HG03575 (cell line): ENCODE data around the gene ZNF423.

Source experiments
- ATAC-seq: cut with Tn5 transposase; IDR thresholded peaks from one replicate; pipeline ENCODE4 v1.9.1; 2021; ENCODE audit not compliant: unreplicated experiment, insufficient number of reproducible peaks, low FRiP score; ENCODE audit errors: extremely low read depth

ZNF423 gene

GRCh38 chr16:49664221-49665215 lies 191.4 kb downstream of the ZNF423 start:
- no peak for ATAC-seq

GRCh38 chr16:49663081-49664065 lies 192.5 kb downstream of the ZNF423 start:
- no peak for ATAC-seq

GRCh38 chr16:49662569-49662968 lies 193.3 kb downstream of the ZNF423 start:
- no peak for ATAC-seq

GRCh38 chr16:49661465-49662187 lies 194.3 kb downstream of the ZNF423 start:
- ATAC-seq: no peak

GRCh38 chr16:49660626-49661025 lies 195.3 kb downstream of the ZNF423 start:
- ATAC-seq: no peak

- ATAC-seq: no peak
These were observed 196.6 kb downstream of the ZNF423 start for GRCh38 chr16:49659356-49659755.

- no peak for ATAC-seq
These were observed 197.4 kb downstream of the ZNF423 start for GRCh38 chr16:49658531-49658930.

- ATAC-seq: no peak
These were observed 198.0 kb downstream of the ZNF423 start for GRCh38 chr16:49657736-49658465.

GRCh38 chr16:49654425-49654824 lies 201.5 kb downstream of the ZNF423 start:
- no peak for ATAC-seq

- no peak for ATAC-seq
These were observed 202.3 kb downstream of the ZNF423 start for GRCh38 chr16:49653577-49653976.

- no peak for ATAC-seq
These were observed 202.7 kb downstream of the ZNF423 start for GRCh38 chr16:49653173-49653570.

GRCh38 chr16:49652456-49653172 lies 203.3 kb downstream of the ZNF423 start:
- ATAC-seq: no peak

- ATAC-seq: no peak
These were observed 203.9 kb downstream of the ZNF423 start for GRCh38 chr16:49651996-49652395.

GRCh38 chr16:49651226-49651625 lies 204.7 kb downstream of the ZNF423 start:
- no peak for ATAC-seq

GRCh38 chr16:49650603-49651002 lies 205.3 kb downstream of the ZNF423 start:
- ATAC-seq: no peak

- no peak for ATAC-seq
These were observed 206.7 kb downstream of the ZNF423 start for GRCh38 chr16:49649013-49649765.

- no peak for ATAC-seq
These were observed 208.2 kb downstream of the ZNF423 start for GRCh38 chr16:49647673-49648072.
